GM10847 (cell line): ENCODE measurements around the gene CDH22.

Experiments used
- POLR2A ChIP-seq: IDR thresholded peaks from 2 replicates; pipeline ENCODE4 v1.6.1; 2011; ENCODE audit not compliant: insufficient read length; ENCODE audit errors: extremely low read depth

CDH22 gene

DNA sequence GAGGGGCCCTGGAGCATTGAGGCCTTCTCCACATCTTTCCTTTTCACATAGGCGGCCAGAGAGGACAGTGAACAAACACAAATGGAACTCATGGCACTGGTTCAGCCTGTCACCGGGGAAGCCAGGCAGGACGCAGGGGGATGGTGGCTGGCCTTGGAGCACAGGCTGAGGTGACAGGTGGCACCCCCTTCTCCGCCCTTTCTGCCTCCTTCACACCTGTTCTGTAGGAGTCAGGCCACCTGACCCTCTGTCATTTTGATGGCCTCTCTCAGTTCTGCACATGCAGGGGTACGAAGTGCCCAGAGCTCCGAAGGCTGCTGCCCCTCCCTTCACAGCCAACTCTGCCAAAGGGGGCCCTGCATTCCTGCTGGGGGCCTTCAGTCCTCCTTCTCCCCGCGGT, 129.4 kb downstream of the CDH22 start:
- TF ChIP-seq POLR2A, result no peak

DNA sequence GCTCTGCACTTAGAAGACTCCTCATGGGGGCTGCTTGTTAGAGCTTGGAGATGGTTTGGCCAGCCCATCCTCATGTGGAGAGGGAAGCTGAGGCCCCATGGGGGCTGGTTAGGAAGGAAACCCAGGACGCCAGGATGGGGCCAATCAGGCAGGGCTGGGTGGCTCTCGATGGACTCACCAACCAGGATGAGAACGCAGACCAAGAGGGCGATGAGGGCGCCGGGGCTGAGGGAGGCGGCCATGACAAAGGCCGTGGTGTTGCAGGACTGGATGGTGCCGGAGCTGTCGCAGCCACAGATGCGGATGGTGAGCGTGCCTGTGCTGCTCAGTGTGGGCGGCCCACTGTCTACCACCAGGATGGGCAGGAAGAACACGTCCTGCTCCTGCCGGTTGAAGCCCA, 130.5 kb downstream of the CDH22 start:
- no peak for TF ChIP-seq POLR2A

DNA sequence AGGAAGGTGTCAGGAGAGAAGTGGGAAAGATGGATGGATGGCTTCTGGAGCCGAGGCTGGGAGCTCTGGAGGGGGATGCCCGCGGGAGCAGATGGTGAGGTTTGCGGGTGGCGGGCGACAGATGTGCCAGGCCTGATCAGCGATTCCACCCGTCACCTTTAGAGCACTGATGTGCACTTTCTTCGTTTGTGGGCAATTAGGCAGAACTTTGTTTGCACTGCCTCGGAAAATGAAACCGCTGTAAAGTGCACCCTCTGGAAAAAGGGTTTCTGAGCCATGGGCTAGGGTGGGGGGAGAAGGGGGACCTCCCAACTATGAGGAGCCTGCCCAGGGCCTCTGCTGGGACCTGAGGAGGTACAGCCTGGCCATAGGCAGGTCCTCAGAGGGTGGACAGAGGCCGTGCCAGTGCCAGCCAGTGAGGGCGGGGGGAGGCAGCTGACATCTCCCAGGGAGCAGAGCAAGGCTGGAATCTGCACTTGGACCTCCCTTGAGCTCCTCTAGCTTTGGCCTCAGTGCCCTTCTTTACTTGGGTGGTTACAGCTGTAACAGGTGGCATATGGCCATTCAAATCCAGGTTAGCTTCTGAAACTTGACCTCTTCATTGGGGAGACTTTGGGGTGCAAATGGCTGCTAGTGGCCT, 131.4 kb downstream of the CDH22 start:
- no peak for TF ChIP-seq POLR2A

DNA sequence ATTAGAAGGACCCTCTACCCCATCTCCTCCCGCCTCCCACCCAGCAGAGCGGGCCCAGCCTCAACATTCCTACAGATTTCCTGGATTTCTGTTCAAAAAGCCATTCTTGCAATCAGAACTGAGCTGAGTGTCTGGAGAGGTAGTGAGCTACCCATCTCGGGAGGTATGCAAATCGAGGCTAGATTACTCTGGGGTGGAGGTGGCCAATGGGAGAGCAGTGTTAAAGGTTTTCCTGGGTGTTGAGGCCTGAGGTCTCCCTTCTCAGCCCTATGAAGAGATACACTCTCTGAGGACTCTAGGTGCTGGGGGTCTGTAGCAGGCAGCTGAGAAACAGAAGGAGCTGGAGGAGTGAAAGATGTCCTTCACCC, 133.2 kb downstream of the CDH22 start:
- TF ChIP-seq POLR2A, result no peak

DNA sequence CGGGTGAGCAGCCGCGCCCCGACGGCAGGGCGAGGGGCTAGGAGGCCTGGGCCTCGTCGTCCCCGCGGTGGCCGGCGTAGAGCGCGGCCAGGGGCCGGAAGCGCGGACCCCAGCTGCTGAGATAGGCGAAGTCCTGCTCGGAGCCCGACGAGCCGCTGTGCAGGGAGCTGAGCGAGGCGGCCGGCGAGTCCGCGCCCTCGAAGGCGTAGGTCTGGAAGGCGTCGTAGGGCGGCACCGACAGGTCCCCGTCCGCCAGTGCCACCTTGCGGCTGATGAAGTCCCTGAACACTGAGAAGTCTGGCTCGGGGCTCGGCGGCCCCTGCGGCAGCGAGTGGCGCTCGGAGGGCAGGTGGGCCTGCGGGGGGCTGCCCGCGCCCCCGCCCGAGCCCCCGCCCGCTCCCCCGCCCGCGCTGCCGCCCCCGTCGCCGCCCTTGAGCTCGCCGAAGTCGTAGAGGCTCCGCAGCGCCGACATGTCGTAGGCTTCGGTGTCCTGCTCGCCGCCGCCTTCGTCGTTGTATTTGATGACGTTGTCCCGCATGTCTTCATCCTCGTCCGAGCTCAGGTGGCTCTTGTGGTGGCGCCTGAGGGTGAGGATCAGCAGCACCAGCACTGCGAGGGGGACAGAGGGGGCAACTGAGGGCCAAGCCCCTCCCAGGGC, 133.7 kb downstream of the CDH22 start:
- TF ChIP-seq POLR2A, result no peak

DNA sequence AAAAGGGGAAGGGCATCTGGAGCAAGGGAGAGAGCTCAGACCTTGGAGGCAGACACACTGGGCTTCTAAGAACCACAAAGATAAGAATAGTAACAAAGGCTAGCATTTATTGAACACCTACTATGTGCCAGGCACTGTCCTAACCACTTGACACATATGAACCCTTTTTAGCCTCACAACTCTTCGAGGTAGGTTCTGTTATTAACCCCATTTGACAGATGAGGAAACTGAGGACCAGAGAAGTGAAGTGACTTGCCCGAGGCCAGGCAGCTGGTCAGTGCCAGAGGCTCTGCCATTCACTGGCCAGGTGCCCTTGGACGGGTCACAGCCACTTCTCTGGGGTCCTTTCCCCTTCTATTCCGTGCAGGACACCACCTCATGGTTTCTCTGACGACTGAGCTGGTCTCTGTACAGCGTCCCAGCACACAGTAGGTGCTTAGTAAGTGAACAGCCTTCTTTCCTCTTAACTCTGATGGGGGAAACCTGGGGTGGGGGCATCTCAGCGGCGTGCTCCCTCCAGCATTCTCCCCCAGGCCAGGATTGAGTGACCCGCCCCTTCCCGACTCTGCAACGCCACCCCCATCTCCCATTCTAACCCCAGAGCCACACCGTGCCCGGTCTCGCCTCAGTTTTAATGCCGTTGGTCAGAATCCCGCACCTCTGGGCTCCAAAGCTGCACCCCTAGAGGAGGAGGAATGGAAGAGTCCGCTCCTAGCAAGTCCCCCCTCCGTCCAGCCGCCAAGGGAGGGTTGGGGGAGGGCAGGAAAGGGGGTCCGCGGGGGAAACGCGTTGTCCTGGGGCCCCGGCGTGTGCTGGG, 134.4 kb downstream of the CDH22 start:
- no peak for TF ChIP-seq POLR2A

DNA sequence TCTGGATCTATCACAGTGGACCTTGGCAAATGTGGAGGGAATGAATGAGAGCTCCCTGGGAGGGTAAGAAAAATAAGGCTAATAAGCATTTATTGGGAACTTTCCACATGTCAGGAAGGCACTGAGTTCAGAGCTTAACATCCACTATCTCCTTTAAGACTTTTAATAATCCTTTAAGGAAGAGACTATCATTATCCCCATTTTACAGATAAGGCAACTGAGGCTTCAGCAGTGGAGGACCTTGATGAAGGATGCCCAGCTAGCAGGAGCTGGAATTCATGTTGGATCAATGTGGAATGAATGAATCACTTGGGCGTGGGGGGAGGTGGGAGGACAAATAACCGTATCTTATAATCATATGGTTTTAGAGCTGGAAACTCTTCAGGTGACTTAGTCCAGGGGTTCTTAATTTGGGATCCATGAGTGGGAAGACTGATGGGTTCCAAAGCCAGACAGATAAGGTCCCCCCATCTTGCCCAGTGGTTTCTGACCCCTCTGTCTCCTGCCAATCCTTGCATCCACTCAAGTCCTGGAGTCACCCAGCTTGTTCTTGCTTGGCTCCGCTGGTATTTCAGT, 135.2 kb downstream of the CDH22 start:
- TF ChIP-seq POLR2A, result no peak

DNA sequence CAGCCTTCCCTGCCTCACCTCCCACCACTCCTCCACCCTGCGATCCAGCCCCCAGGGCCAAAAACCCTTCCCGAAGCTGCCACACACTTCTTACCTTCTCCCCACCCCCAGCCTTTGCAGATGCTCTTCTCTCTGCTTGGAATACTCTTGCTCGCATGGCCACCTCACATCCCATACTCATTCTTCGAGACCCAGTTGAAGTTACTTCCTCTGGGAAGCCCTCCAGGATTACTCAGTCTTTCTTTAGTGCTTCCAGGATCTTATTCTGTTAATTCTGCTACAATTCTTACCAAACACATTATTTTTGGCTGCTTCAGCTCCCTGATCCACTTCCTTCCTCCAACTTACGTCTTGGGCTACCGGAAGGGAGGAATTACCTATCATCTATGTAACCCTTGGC, 135.8 kb downstream of the CDH22 start:
- no peak for TF ChIP-seq POLR2A

DNA sequence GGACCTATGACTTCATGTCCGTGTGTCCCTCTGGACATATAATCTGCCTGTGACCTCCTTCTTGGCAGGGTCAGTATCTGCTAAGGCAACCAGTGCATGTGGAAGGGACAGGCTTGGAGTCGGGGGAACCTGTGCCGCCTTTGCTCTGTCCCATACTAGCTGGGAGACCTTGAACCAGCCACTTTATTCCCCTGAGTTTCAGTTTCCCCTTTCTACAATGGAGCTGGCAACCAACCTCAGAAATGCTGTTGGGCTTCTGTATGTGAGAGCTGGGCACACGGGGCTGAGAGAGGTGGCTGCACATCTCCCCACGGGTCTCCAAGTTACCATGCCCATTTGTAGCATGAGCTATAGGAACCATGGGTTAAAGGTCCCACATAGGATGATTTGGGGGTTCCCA, 136.4 kb downstream of the CDH22 start:
- no peak for TF ChIP-seq POLR2A

DNA sequence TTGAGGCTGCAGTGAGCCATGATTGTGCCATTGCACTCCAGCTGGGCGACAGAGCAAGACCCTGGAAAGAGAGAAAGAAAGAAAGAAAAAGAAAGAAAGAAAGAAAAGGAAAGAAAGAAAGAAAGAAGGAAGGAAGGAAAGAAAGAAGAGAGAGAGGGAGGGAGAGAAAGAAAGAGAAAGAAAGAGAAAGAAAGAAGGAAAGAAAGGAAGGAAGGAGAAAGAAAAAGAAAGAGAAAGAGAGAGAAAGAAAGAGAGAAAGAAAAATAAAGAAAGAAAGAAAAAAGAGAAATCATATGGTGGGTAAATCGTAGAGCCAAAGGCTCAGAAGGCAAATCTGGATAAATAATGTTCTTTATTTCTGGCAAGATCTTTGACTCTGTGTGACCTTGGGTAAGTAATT, 136.8 kb downstream of the CDH22 start:
- TF ChIP-seq POLR2A, result no peak

DNA sequence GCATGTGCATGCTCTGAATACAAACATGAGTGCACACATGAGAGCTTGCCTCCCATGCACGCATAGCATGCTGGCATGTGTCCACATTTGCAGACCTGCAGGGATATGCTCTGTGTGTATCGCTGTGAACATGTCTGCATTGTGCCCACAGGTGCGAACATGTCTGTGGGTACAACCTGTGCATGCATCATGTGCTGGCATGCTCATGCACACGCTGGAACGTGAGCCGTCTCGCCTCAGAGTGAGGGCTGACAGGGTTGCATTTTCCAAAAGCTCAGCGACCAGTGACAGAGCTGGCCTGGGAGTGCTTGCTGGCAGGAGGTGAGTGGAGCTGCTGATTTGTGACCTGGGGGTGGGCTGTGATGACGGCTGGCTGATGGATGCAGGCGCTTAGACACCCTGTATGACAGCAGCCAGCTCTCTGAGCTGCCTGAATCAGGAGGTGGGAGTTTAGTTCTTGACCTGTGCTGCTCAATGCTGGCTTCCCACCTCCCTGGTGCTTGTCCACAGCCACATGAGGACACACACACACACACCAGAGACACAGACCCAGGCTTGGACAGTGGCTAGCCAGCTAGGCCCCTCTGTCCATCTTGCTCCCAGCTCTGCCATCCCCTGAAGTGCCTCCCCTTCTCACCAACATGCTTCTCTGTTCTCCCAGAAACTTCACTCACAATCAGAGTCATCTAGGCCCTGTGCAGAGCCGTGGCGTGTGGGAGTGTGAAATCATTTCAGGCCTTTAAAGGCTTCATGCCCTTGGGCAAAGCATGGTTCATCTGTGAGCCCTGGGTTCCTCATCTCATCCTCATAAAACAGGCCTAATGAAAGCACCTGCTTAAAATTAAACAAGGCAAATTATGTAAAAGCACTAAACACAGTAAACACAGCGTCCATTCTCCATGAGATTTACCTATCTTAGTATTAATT, 138.8 kb downstream of the CDH22 start:
- no peak for TF ChIP-seq POLR2A

DNA sequence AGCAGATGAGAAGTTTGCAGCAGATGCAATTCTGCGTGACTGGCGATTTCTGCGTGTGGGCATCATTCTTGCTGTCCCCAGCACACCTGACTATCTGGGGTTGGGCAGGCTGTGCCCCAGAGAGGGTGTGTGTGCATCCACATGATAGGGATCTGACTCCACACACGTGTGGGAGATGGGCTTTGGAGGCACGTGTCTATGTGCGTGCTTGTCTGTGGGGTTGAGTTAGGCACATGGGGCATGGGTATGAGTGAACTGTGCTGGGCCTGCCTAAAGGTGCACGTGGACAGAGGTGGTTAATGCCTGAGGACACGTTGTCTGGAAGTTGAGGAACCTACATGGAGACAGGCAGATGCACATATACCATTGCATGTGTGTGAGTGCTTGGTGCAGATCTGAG, 139.9 kb downstream of the CDH22 start:
- no peak for TF ChIP-seq POLR2A

DNA sequence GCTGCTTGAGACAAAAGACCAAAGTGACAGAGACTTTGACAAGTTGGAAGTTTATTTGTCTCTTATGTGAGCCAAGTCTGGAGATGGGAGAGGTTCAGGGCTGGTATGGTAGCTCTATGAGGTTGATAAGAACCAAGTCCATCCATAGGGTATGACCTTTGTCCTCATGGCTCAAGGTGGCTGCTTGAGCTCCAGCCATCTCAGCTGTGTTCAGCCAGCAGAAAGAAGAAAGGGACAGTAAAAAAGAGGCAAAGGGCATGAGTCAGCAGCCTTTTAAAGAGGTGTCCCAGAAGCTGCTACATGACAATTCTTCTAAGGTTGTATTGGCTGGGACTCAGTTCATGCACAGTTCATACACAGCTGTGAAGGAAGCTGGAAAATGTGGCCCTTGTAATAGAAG, 141.2 kb downstream of the CDH22 start:
- no peak for TF ChIP-seq POLR2A

DNA sequence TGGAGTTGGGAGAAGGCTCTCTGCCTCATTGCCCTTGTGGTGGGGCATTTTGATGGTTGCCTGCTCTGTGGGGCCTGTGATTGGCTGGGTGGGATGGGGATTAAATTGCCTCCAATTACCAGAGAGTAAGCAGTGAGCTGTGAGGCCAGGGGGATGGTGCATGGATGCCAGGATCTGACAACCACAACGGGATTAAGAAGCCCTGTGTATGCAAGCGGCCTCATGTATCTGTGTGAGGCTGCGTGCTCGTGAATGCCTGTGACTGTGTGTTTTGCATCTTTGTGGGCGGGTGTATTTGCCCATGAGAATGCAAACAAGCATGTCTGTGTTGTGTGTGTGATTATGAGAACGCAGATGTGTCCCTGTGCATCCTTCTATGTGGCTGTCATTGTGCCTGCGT, 144.0 kb downstream of the CDH22 start:
- no peak for TF ChIP-seq POLR2A

DNA sequence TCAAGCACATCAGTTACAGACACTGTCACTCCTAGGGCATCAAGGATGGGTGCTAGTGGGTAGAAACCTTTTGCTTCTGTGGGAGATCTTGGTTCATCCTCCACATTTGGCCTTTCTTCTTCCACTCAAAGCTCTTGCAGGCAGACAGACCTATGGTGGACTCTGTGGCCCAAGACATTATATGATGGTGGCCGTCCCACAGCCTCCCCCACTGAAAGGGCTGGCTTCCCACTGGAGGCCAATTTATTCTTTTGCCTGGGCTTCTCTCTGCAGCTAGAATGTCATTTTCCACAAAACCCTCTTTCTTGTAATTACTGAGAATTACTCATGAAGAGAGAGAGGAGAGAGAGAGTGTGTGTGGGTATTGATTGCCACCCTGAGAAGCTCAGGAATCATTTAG, 146.4 kb downstream of the CDH22 start:
- no peak for TF ChIP-seq POLR2A
